Choroid plexus epithelial cell (primary cell): ENCODE measurements around the gene CHD8.
"Not testable (repeated sequence)": the region's sequence is repeated elsewhere in the genome, so short reads cannot be mapped to it uniquely, and the experiment has no call there.

Experiments used
- DNase-seq: peaks from one replicate; pipeline ENCODE4 v3.0.0-alpha.2; 2010; ENCODE audit warnings: low read depth
- H3K4me3 ChIP-seq: 2 replicates; pipeline ENCODE4 v1.5.1; 2011; ENCODE audit warnings: low read depth, mild to moderate bottlenecking, control low read depth, low read length, moderate library complexity
- CTCF ChIP-seq: conservative IDR thresholded peaks from 2 replicates; pipeline ENCODE4 v1.5.1; 2011; ENCODE audit warnings: low read depth, mild to moderate bottlenecking, control low read depth, inconsistent platforms, low read length, moderate library complexity

CHD8 gene

GRCh38 chr14:21475767-21476522, 20.0 kb upstream of the CHD8 start:
- TF ChIP-seq CTCF, result no peak
- H3K4me3 ChIP-seq, result peak overlapping the region; percentile 78
- no peak for DNase-seq

- no peak for TF ChIP-seq CTCF
- DNase-seq, result peak; percentile 76
- no peak overlapping the region for H3K4me3 ChIP-seq
Measured at GRCh38 chr14:21467616-21468015, 11.7 kb upstream of the CHD8 start.

GRCh38 chr14:21455592-21455911, 371 bp downstream of the CHD8 start:
- peak; percentile 31 for DNase-seq
- H3K4me3 ChIP-seq, result peak overlapping the region; percentile 94

GRCh38 chr14:21454843-21455544, 929 bp downstream of the CHD8 start:
- TF ChIP-seq CTCF, result no peak
- peak overlapping the region; percentile 94 for H3K4me3 ChIP-seq
- DNase-seq, result peak; percentile 16

More at GRCh38 chr14:21455592-21455911, 371 bp downstream of the CHD8 start:
- TF ChIP-seq CTCF, result no peak

GRCh38 chr14:21449899-21450216, 6.1 kb downstream of the CHD8 start:
- DNase-seq, result no peak
- H3K4me3 ChIP-seq, result no peak overlapping the region
- no peak for TF ChIP-seq CTCF

- H3K4me3 ChIP-seq, result not testable (repeated sequence)
Measured at GRCh38 chr14:21442657-21443056, 13.3 kb downstream of the CHD8 start.

GRCh38 chr14:21440859-21441258, 15.1 kb downstream of the CHD8 start:
- no peak for DNase-seq
- H3K4me3 ChIP-seq, result no peak overlapping the region
- no peak for TF ChIP-seq CTCF

More at GRCh38 chr14:21442657-21443056, 13.3 kb downstream of the CHD8 start:
- DNase-seq, result not testable (repeated sequence)
